Choroid plexus epithelial cell (primary cell): Measurements from ENCODE around the gene EMC10.

ENCODE experiments used
- DNase-seq: peaks from one replicate; pipeline ENCODE4 v3.0.0-alpha.2; 2010; ENCODE audit warnings: low read depth
- H3K4me3 ChIP-seq: 2 replicates; pipeline ENCODE4 v1.5.1; 2011; ENCODE audit warnings: low read depth, mild to moderate bottlenecking, control low read depth, low read length, moderate library complexity
- CTCF ChIP-seq: conservative IDR thresholded peaks from 2 replicates; pipeline ENCODE4 v1.5.1; 2011; ENCODE audit warnings: low read depth, mild to moderate bottlenecking, control low read depth, inconsistent platforms, low read length, moderate library complexity

EMC10 gene

GRCh38 chr19:50476224-50476906, at the start of gene EMC10, which contains the start of gene GARIN5A:
Gene EMC10, plus strand, starts transcription at chr19:50476507. Its CDS starts 38 bp downstream, at chr19:50476545.
Gene GARIN5A, minus strand, starts transcription at chr19:50476848. Its CDS starts 460 bp downstream, at chr19:50476388.
- DNase-seq: peak; percentile 97
- peak within 1 kb of the TSS; percentile 96 for H3K4me3 ChIP-seq
- no peak for TF ChIP-seq CTCF

- peak overlapping the region; percentile 34 for H3K4me3 ChIP-seq
- no peak for DNase-seq
- TF ChIP-seq CTCF: no peak
These were observed 48.9 kb upstream of the EMC10 start for GRCh38 chr19:50427318-50427925.

GRCh38 chr19:50427997-50428425, 48.3 kb upstream of the EMC10 start:
- peak overlapping the region; percentile 34 for H3K4me3 ChIP-seq
- peak; percentile 95 for DNase-seq
- no peak for TF ChIP-seq CTCF

GRCh38 chr19:50428772-50429463, 47.4 kb upstream of the EMC10 start:
- no peak for TF ChIP-seq CTCF
- no peak for DNase-seq
- H3K4me3 ChIP-seq: no peak overlapping the region

- no peak for TF ChIP-seq CTCF
- no peak for DNase-seq
- H3K4me3 ChIP-seq: peak overlapping the region; percentile 63
These were observed 45.4 kb upstream of the EMC10 start for GRCh38 chr19:50430888-50431342.

GRCh38 chr19:50431343-50432220, 44.7 kb upstream of the EMC10 start:
- H3K4me3 ChIP-seq: peak overlapping the region; percentile 63
- peak; percentile 79 for DNase-seq
- no peak for TF ChIP-seq CTCF
